Right cardiac atrium (tissue), 5 donors: ENCODE results near the gene TOX2. TPM values are rescaled to one million over a fixed set of nuclear protein-coding genes. Genes with fewer than 3 reads are reported as not detected.

Source experiments
- ATAC-seq, 2 donors: fragments of 200-7000 bp; cut with Tn5 transposase; one replicate each; pipeline versions ENCODE4 v1.8.0 to v1.9.1; 2020; ENCODE audit warnings: moderate library complexity in 2 of 2, mild to moderate bottlenecking in 1 of 2
- DNase-seq, 3 donors: peaks; one replicate each; pipeline ENCODE4 v3.0.0-alpha.2; 2020
- H3K27ac ChIP-seq: one replicate; pipeline ENCODE4 v1.5.1; 2013; ENCODE audit warnings: mild to moderate bottlenecking, low read length, control low read depth, moderate library complexity
- H3K27me3 ChIP-seq: one replicate; pipeline ENCODE4 v1.6.1; 2013; ENCODE audit not compliant: control insufficient read depth, insufficient read depth
- H3K4me1 ChIP-seq: one replicate; pipeline ENCODE4 v1.6.1; 2013; ENCODE audit warnings: low read length; ENCODE audit not compliant: control insufficient read depth, insufficient read depth
- H3K4me3 ChIP-seq: one replicate; pipeline ENCODE4 v1.5.1; 2013; ENCODE audit warnings: low read length, control low read depth
- H3K9me3 ChIP-seq: one replicate; pipeline ENCODE4 v1.6.1; 2013; ENCODE audit warnings: low read length; ENCODE audit not compliant: control insufficient read depth
- WGBS: extraction: QIAGEN DNeasy Blood & Tissue Kit; methylation state at CpG from one replicate; pipeline ENCODE4 v1.1.7; 2013; 5-methylcytosine and 5-hydroxymethylcytosine counted together
- intact Hi-C, 4 donors: fragments of 100-400 bp; cut with DNase I; formaldehyde crosslinking; loops; one replicate each; pipeline versions ENCODE4 v1.11.0 to v1.14.0; 2022 to 2023
- polyA plus RNA-seq: library from polyadenylated mRNA; stranded (reverse); fragments of 200-250 nt; gene quantifications from one replicate; pipeline ENCODE4 v1.2.3, GENCODE V29; 2013
- total RNA-seq, 4 donors: library from RNA; stranded (reverse); fragmentation: NEBNext Ultra II Directional; extraction: Animal tissue kit (Norgen Biotek cat#: 25700); gene quantifications; one replicate each; pipeline ENCODE4 v1.2.1, GENCODE V29; 2021
- donor health status: healthy with polysubstance abuse.
- donor health status: DM: no; HTN: yes; CAD: no.
- donor health status: DM: no; HTN: no; CAD: no.
- donor health status: DM: no; HTN: yes; CAD: no; lungs with severe emphysema.
- donor health status: DM: yes; HTN: yes; CAD: no.

TOX2 gene
- total and polyA plus RNA-seq, 5 donors: 0.99 to 3.0 (median 1.5) TPM

GRCh38 chr20:43972692-43973091 lies 58.0 kb downstream of the TOX2 start:
- no peaks in the 10 kb centered on the region for H3K27me3 ChIP-seq
- no peaks in the 10 kb centered on the region for H3K4me1 ChIP-seq
- intact Hi-C loops: no loop called here
- DNase-seq (no peak), ATAC-seq (no peak)
- no peak overlapping the region for H3K27ac ChIP-seq
- H3K9me3 ChIP-seq: no peaks in the 10 kb centered on the region
- WGBS: 98% methylated on average over 2 of the region's 2 CpGs
- no peak overlapping the region for H3K4me3 ChIP-seq

GRCh38 chr20:43973231-43973630 lies 58.6 kb downstream of the TOX2 start:
- no peak overlapping the region for H3K4me3 ChIP-seq
- no peaks in the 10 kb centered on the region for H3K9me3 ChIP-seq
- intact Hi-C loops: no loop called here
- H3K27me3 ChIP-seq: no peaks in the 10 kb centered on the region
- ATAC-seq: no peak
- H3K27ac ChIP-seq: no peak overlapping the region
- no peak for DNase-seq
- 83% methylated on average over 6 of the region's 6 CpGs for WGBS
- H3K4me1 ChIP-seq: no peaks in the 10 kb centered on the region

GRCh38 chr20:43973671-43974450 lies 59.2 kb downstream of the TOX2 start:
- Histone ChIP-seq H3K4me1 (no peaks in the 10 kb centered on the region), H3K4me3 (no peak overlapping the region), H3K9me3 (no peaks in the 10 kb centered on the region), H3K27ac (no peak overlapping the region), H3K27me3 (no peaks in the 10 kb centered on the region)
- ATAC-seq: no peak
- 91% methylated on average over 8 of the region's 8 CpGs for WGBS
- intact Hi-C loops: no loop called here
- DNase-seq: no peak

DNA sequence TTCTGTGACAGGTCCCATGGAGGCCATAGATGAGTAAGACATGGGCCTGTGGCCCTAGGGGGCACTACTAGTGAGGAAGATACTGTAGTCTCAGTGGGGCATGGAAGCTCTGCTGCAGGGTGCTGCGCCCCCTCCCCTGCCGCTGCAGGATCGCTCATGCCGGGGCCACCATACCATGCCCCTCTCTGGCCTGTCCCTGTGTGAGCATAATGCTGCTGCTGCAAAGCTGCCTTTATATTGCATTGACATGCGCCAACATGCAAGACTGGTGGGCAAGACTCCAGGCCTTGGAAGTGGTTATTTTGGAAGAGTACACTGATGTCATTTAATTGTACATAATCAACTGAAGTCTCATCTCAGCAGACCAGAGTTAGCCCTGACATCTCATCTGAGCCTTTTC lies 60.0 kb downstream of the TOX2 start:
- Histone ChIP-seq H3K9me3 (no peaks in the 10 kb centered on the region), H3K4me3 (no peak overlapping the region), H3K27ac (no peak overlapping the region), H3K4me1 (no peaks in the 10 kb centered on the region), H3K27me3 (no peaks in the 10 kb centered on the region)
- 97% methylated on average over 5 of the region's 5 CpGs for WGBS
- ATAC-seq (no peak), DNase-seq (no peak)
- intact Hi-C loops: no loop called here

- no peak overlapping the region for H3K27ac ChIP-seq
- no peaks in the 10 kb centered on the region for H3K27me3 ChIP-seq
- H3K4me1 ChIP-seq: no peaks in the 10 kb centered on the region
- intact Hi-C loops: no loop called here
- WGBS: 84% methylated on average over 6 of the region's 6 CpGs
- H3K9me3 ChIP-seq: no peaks in the 10 kb centered on the region
- no peak for ATAC-seq
- no peak overlapping the region for H3K4me3 ChIP-seq
- DNase-seq: no peak
Observed at GRCh38 chr20:43975096-43975768, 60.6 kb downstream of the TOX2 start.

DNA sequence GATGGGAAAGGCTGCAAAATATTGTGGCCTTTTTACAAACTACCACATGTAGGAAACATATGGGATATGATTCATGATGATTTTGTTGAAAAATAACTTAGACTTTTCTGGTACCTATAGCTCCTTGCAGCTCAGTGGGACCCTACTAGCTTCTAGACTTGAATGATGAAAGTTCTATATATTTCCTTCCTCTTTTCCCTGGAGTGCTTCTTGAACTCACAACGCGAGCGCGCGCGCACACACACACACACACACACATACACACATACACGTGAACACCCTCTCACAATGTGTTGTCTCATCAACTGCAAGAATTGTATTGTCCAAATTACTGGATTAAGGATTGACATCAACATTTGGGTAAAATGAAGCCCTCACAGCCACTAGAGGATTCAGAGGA lies 61.9 kb downstream of the TOX2 start:
- Histone ChIP-seq H3K27ac (no peak overlapping the region), H3K4me3 (no peak overlapping the region), H3K4me1 (no peaks in the 10 kb centered on the region), H3K27me3 (no peaks in the 10 kb centered on the region), H3K9me3 (no peaks in the 10 kb centered on the region)
- intact Hi-C loops: no loop called here
- peak in 1 of 3 donors; percentile 47 for DNase-seq
- no peak for ATAC-seq
- 89% methylated on average over 7 of the region's 7 CpGs for WGBS

GRCh38 chr20:43977252-43977651 lies 62.6 kb downstream of the TOX2 start:
- Histone ChIP-seq H3K4me1 (no peaks in the 10 kb centered on the region), H3K27me3 (no peaks in the 10 kb centered on the region), H3K27ac (no peak overlapping the region), H3K9me3 (no peaks in the 10 kb centered on the region), H3K4me3 (no peak overlapping the region)
- 89% methylated on average over 8 of the region's 8 CpGs for WGBS
- intact Hi-C loops: no loop called here
- ATAC-seq: no peak
- DNase-seq: no peak

DNA sequence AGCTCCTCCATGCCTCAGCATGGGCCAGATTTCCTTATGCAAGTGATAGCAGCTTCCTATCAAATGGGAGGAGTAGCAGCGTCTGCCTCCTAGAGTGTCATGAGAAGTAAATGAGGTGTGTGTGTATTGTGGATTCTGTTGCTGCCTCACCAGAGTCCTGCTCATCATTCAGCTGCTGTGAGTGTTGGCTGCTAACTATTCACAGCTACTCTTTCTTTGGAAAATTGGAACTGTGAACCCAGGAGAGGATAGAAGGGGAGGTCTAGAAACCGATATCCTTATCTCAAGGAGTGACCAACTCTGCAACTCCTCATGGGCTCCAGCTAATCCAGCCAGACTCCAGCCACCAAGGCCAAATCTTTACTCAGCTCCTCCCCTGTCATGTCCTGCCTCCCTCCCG lies 63.3 kb downstream of the TOX2 start:
- Histone ChIP-seq H3K4me1 (no peaks in the 10 kb centered on the region), H3K9me3 (no peaks in the 10 kb centered on the region), H3K27ac (no peak overlapping the region), H3K4me3 (no peak overlapping the region), H3K27me3 (no peaks in the 10 kb centered on the region)
- intact Hi-C loops: no loop called here
- DNase-seq (no peak), ATAC-seq (no peak)
- 27% methylated on average over 3 of the region's 3 CpGs for WGBS

GRCh38 chr20:43979576-43980105 lies 65.0 kb downstream of the TOX2 start:
- Histone ChIP-seq H3K27me3 (no peaks in the 10 kb centered on the region), H3K4me1 (no peaks in the 10 kb centered on the region), H3K9me3 (no peaks in the 10 kb centered on the region), H3K27ac (no peak overlapping the region), H3K4me3 (no peak overlapping the region)
- DNase-seq: no peak
- intact Hi-C loops: no loop called here
- no peak for ATAC-seq
- WGBS: 85% methylated on average over 4 of the region's 4 CpGs

DNA sequence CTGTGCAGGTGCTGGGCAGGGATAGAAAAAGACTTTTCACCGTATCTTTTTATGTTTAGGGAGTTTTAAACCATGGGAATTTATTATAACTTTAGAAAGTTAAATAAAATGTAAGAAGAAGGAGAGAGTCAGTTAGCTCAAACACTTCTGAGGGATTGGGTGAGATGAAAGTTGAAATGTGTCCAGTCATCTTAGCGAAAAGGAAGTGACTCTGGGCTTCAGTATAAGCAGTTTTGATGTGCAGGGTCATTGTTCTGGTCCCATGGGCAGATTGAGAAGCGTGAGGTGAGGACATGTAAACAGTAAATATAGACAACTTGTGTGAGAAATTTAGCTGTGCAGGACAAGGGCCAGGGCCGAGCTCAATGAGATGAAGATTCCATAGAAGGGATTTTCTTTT lies 66.9 kb downstream of the TOX2 start:
- no peak for DNase-seq
- Histone ChIP-seq H3K27me3 (no peaks in the 10 kb centered on the region), H3K4me1 (no peaks in the 10 kb centered on the region), H3K4me3 (no peak overlapping the region), H3K9me3 (no peaks in the 10 kb centered on the region), H3K27ac (no peak overlapping the region)
- 70% methylated on average over 4 of the region's 4 CpGs for WGBS
- intact Hi-C loops: no loop called here
- no peak for ATAC-seq

GRCh38 chr20:43982016-43982415 lies 67.4 kb downstream of the TOX2 start:
- 94% methylated on average over 2 of the region's 2 CpGs for WGBS
- no peak for ATAC-seq

More at GRCh38 chr20:43982016-43982415, 67.4 kb downstream of the TOX2 start:
- no peak overlapping the region for H3K27ac ChIP-seq
- no peak overlapping the region for H3K4me3 ChIP-seq
- no peak for DNase-seq
- no peaks in the 10 kb centered on the region for H3K4me1 ChIP-seq
- H3K27me3 ChIP-seq: no peaks in the 10 kb centered on the region
- intact Hi-C loops: no loop called here
- no peaks in the 10 kb centered on the region for H3K9me3 ChIP-seq
